GM12878 (cell line): ENCODE data around the gene PIGBOS1. TPM values are rescaled to one million over a fixed set of nuclear protein-coding genes. Genes with fewer than 3 reads are reported as not detected.

Experiments
- BRCA1 ChIP-seq: IDR thresholded peaks from 2 replicates; pipeline ENCODE4 v1.6.1; 2011; ENCODE audit warnings: low read depth, low read length, improper control_type of control experiment
- CEBPB ChIP-seq, 2 experiments: fragments of 150-350 bp in 1 of 2; IDR thresholded peaks; 2 replicates each; pipeline ENCODE4 v1.6.1; 2012 to 2014; ENCODE audit warnings: low read depth in 2 of 2, low read length in 2 of 2, borderline replicate concordance in 1 of 2, inconsistent platforms in 1 of 2
- CHD4 ChIP-seq: fragments of 200-600 bp; sonication (generic); IDR thresholded peaks from 2 replicates; pipeline ENCODE4 v1.6.1; 2016; ENCODE audit warnings: mild to moderate bottlenecking
- FOXM1 ChIP-seq: IDR thresholded peaks from 2 replicates; pipeline ENCODE4 v1.6.1; 2012; ENCODE audit warnings: low read depth, mild to moderate bottlenecking, inconsistent platforms, low read length, moderate library complexity
- HDAC6 ChIP-seq: fragments of 200-600 bp; sonication (generic); IDR thresholded peaks from one replicate; pipeline ENCODE4 v1.8.0; 2017; ENCODE audit warnings: antibody characterized with exemption; ENCODE audit not compliant: unreplicated experiment
- KDM1A ChIP-seq: fragments of 200-600 bp; sonication (generic); IDR thresholded peaks from 2 replicates; pipeline ENCODE4 v1.6.1; 2016; ENCODE audit warnings: borderline replicate concordance
- MEF2A ChIP-seq: IDR thresholded peaks from 2 replicates; pipeline ENCODE4 v1.6.1; 2011; ENCODE audit warnings: low read depth, mild to moderate bottlenecking, low read length, moderate library complexity; ENCODE audit not compliant: insufficient read depth
- MYB ChIP-seq: fragments of 150-350 bp; IDR thresholded peaks from 2 replicates; pipeline ENCODE4 v1.6.1; 2014; ENCODE audit warnings: mild to moderate bottlenecking, low read depth, low read length, borderline replicate concordance
- PAX5 ChIP-seq: IDR thresholded peaks from 2 replicates; pipeline ENCODE4 v1.6.1; 2011; ENCODE audit warnings: low read depth, low read length, borderline replicate concordance
- SREBF1 ChIP-seq: IDR thresholded peaks from 2 replicates; pipeline ENCODE4 v1.6.1; 2012; ENCODE audit warnings: mild to moderate bottlenecking, low read length
- STAT1 ChIP-seq: fragments of 450-650 bp; conservative IDR thresholded peaks from 2 replicates; pipeline ENCODE4 v1.6.1; 2014; ENCODE audit warnings: antibody characterized with exemption, mild to moderate bottlenecking
- TCF3 ChIP-seq: IDR thresholded peaks from 2 replicates; pipeline ENCODE4 v1.6.1; 2012; ENCODE audit warnings: low read depth, mild to moderate bottlenecking, low read length, borderline replicate concordance; ENCODE audit not compliant: insufficient read depth
- ZZZ3 ChIP-seq: IDR thresholded peaks from 2 replicates; pipeline ENCODE4 v1.6.1; 2011; ENCODE audit warnings: low read depth; ENCODE audit not compliant: control insufficient read depth, insufficient read length
- polyA plus RNA-seq, 11 experiments: library from polyadenylated mRNA; depleted of rRNA in 4 of 11; unstranded in 6 of 11; stranded (reverse) in 5 of 11; fragments of >200 nt; fragmentation: Nextera tagmentation in 4 of 11; fragmentation: Illumina TruSeq in 1 of 11; extraction: Ambion mirVana in 4 of 11; extraction: Trizol in 1 of 11; gene quantifications; 1 replicate in 1 of 11; 2 replicates in 10 of 11; pipeline versions ENCODE4 v1.2.1 to v1.2.3, GENCODE V29; 2011 to 2016; ENCODE audit warnings: inconsistent platforms in 2 of 11, missing spikeins in 2 of 11, low read depth in 1 of 11
- total RNA-seq, 4 experiments: library from RNA; depleted of rRNA in 3 of 4; stranded (reverse); fragments of >200 nt in 3 of 4; fragmentation: Illumina TruSeq in 1 of 4; extraction: Trizol in 1 of 4; gene quantifications; 2 replicates each; pipeline versions ENCODE4 v1.2.1 to v1.2.3, GENCODE V29; 2013 to 2021
- TF ChIP-seq, protein P1 (sequence below): fragments of 450-650 bp; formaldehyde crosslinking; IDR thresholded peaks from 2 replicates; pipeline ENCODE4 v1.4.0; 2022; ENCODE audit warnings: mild to moderate bottlenecking, moderate library complexity
- TF ChIP-seq, protein P2 (sequence below): fragments of 450-650 bp; formaldehyde crosslinking; IDR thresholded peaks from 2 replicates; pipeline ENCODE4 v1.4.0; 2020; ENCODE audit warnings: mild to moderate bottlenecking, moderate library complexity
- TF ChIP-seq, protein P3 (sequence below): fragments of 450-650 bp; IDR thresholded peaks from 2 replicates; pipeline ENCODE4 v1.6.1; 2017; ENCODE audit warnings: mild to moderate bottlenecking, low read depth, inconsistent platforms; ENCODE audit not compliant: poor library complexity, severe bottlenecking
- TF ChIP-seq, protein P4 (sequence below): IDR thresholded peaks from 2 replicates; pipeline ENCODE4 v1.6.1; 2011; ENCODE audit warnings: borderline replicate concordance, low read depth, mild to moderate bottlenecking, moderate library complexity, mixed read lengths, low read length; ENCODE audit not compliant: insufficient read depth; ENCODE audit errors: extremely low read length

PIGBOS1 gene
- total and polyA plus RNA-seq, 10 of the 15 experiments (the other 5 are each of a cell fraction or from before 2014, with no cell fraction given): 7.1 to 24.7 (median 10.2) TPM

DNA sequence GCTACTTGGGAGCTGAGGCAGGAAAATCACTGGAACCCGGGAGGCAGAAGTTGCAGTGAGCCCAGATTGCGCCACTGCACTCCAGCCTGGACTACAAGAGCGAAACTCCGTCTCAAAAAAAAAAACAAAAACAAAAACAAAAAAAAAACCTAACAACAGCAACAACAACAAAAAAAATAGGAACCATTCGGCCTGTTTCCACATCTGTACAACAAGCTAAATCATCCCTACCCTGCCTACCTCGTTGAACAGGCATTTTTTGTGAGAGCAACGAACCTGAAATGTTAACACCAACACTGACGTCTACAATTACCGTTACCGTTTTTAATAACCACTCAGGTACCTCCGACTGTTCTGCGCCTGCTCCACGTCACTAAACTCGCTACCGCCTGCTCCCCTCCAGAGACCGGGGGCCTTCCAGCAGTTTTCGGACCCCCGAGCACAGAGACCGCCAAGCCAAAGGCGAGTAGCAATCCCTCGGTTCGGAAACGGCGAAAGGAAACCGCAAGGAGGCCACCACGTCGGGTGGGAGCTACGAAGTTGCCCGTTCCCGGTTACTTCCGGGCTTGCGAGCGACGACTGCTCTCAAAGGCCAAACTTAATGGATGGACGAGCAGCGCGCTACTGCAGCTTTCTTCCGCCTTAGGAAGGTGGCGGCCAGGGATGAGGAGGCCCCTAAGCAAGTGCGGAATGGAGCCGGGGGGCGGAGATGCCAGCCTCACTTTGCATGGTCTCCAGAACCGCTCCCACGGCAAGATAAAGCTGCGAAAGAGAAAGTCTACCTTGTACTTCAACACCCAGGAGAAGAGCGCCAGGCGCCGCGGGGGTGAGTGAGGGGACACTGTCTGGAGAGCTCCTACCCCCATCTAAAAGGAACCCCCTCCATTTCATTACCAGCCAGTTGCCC is at the start of gene PIGBOS1, which contains the start of gene PIGB (continued):
- TF ChIP-seq FOXM1 (no peak; the same call in 1 of the 2 replicates), HDAC6 (no peak), SREBF1 (no peak), BRCA1 (no peak), PAX5 (peak; percentile 35; the same call in 1 of the 2 replicates), MEF2A (no peak), STAT1 (peak; percentile 44; the same call in 1 of the 2 replicates), TCF3 (no peak), ZZZ3 (no peak), MYB (no peak), KDM1A (no peak), CHD4 (no peak), CEBPB (IDR thresholded peaks at IDR 0.05; ENCODE audit: borderline replicate concordance in 1 of 2, low read depth in 2 of 2, low read length in 2 of 2) (no peak)
- TF ChIP-seq, protein P1, sequence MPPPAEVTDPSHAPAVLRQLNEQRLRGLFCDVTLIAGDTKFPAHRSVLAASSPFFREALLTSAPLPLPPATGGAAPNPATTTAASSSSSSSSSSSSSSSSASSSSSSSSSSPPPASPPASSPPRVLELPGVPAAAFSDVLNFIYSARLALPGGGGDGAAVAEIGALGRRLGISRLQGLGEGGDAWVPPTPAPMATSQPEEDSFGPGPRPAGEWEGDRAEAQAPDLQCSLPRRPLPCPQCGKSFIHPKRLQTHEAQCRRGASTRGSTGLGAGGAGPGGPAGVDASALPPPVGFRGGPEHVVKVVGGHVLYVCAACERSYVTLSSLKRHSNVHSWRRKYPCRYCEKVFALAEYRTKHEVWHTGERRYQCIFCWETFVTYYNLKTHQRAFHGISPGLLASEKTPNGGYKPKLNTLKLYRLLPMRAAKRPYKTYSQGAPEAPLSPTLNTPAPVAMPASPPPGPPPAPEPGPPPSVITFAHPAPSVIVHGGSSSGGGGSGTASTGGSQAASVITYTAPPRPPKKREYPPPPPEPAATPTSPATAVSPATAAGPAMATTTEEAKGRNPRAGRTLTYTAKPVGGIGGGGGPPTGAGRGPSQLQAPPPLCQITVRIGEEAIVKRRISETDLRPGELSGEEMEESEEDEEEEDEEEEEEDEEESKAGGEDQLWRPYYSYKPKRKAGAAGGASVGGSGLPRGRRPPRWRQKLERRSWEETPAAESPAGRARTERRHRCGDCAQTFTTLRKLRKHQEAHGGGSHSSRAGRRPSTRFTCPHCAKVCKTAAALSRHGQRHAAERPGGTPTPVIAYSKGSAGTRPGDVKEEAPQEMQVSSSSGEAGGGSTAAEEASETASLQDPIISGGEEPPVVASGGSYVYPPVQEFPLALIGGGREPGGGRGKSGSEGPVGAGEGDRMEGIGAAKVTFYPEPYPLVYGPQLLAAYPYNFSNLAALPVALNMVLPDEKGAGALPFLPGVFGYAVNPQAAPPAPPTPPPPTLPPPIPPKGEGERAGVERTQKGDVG (CRISPR knock-in tag): no peak
- TF ChIP-seq, protein P2, sequence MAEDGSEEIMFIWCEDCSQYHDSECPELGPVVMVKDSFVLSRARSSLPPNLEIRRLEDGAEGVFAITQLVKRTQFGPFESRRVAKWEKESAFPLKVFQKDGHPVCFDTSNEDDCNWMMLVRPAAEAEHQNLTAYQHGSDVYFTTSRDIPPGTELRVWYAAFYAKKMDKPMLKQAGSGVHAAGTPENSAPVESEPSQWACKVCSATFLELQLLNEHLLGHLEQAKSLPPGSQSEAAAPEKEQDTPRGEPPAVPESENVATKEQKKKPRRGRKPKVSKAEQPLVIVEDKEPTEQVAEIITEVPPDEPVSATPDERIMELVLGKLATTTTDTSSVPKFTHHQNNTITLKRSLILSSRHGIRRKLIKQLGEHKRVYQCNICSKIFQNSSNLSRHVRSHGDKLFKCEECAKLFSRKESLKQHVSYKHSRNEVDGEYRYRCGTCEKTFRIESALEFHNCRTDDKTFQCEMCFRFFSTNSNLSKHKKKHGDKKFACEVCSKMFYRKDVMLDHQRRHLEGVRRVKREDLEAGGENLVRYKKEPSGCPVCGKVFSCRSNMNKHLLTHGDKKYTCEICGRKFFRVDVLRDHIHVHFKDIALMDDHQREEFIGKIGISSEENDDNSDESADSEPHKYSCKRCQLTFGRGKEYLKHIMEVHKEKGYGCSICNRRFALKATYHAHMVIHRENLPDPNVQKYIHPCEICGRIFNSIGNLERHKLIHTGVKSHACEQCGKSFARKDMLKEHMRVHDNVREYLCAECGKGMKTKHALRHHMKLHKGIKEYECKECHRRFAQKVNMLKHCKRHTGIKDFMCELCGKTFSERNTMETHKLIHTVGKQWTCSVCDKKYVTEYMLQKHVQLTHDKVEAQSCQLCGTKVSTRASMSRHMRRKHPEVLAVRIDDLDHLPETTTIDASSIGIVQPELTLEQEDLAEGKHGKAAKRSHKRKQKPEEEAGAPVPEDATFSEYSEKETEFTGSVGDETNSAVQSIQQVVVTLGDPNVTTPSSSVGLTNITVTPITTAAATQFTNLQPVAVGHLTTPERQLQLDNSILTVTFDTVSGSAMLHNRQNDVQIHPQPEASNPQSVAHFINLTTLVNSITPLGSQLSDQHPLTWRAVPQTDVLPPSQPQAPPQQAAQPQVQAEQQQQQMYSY (CRISPR knock-in tag): no peak
- TF ChIP-seq, protein P3, sequence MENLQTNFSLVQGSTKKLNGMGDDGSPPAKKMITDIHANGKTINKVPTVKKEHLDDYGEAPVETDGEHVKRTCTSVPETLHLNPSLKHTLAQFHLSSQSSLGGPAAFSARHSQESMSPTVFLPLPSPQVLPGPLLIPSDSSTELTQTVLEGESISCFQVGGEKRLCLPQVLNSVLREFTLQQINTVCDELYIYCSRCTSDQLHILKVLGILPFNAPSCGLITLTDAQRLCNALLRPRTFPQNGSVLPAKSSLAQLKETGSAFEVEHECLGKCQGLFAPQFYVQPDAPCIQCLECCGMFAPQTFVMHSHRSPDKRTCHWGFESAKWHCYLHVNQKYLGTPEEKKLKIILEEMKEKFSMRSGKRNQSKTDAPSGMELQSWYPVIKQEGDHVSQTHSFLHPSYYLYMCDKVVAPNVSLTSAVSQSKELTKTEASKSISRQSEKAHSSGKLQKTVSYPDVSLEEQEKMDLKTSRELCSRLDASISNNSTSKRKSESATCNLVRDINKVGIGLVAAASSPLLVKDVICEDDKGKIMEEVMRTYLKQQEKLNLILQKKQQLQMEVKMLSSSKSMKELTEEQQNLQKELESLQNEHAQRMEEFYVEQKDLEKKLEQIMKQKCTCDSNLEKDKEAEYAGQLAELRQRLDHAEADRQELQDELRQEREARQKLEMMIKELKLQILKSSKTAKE: peak; percentile 45
- TF ChIP-seq, protein P4, sequence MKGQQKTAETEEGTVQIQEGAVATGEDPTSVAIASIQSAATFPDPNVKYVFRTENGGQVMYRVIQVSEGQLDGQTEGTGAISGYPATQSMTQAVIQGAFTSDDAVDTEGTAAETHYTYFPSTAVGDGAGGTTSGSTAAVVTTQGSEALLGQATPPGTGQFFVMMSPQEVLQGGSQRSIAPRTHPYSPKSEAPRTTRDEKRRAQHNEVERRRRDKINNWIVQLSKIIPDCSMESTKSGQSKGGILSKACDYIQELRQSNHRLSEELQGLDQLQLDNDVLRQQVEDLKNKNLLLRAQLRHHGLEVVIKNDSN: no peak
